HG03378 (cell line): Measurements from ENCODE around the gene VWA7.

ENCODE experiments used
- ATAC-seq: cut with Tn5 transposase; IDR thresholded peaks from one replicate; pipeline ENCODE4 v1.9.1; 2021; ENCODE audit warnings: mild to moderate bottlenecking, moderate library complexity; ENCODE audit not compliant: unreplicated experiment

VWA7 gene

GRCh38 chr6:31758281-31758680, 18.8 kb downstream of the VWA7 start:
- ATAC-seq: no peak

- ATAC-seq: no peak
Observed at GRCh38 chr6:31752739-31753319, 24.3 kb downstream of the VWA7 start.

GRCh38 chr6:31750411-31751022, 26.6 kb downstream of the VWA7 start:
- no peak for ATAC-seq

- no peak for ATAC-seq
Observed at GRCh38 chr6:31749301-31750036, 27.7 kb downstream of the VWA7 start.

- ATAC-seq: no peak
Observed at GRCh38 chr6:31744422-31744821, 32.7 kb downstream of the VWA7 start.

- no peak for ATAC-seq
Observed at GRCh38 chr6:31742894-31743293, 34.2 kb downstream of the VWA7 start.

- ATAC-seq: no peak
Observed at GRCh38 chr6:31741815-31742214, 35.3 kb downstream of the VWA7 start.

- no peak for ATAC-seq
Observed at GRCh38 chr6:31740397-31741223, 36.5 kb downstream of the VWA7 start.

GRCh38 chr6:31739639-31740396, 37.3 kb downstream of the VWA7 start, which contains the start of gene MSH5:
Gene MSH5 (plus strand): TSS chr6:31740005. CDS start chr6:31740467, 462 bp downstream.
- ATAC-seq: peak; percentile 65

- ATAC-seq: no peak
Observed at GRCh38 chr6:31737991-31738979, 38.8 kb downstream of the VWA7 start.

GRCh38 chr6:31737315-31737990, 39.7 kb downstream of the VWA7 start:
- ATAC-seq: no peak

GRCh38 chr6:31736768-31737314, 40.3 kb downstream of the VWA7 start:
- ATAC-seq: no peak

GRCh38 chr6:31736021-31736767, 40.9 kb downstream of the VWA7 start, which contains the start of gene CLIC1:
Gene CLIC1 (minus strand): TSS chr6:31736530. CDS start chr6:31736300, 230 bp downstream.
- ATAC-seq: no peak

GRCh38 chr6:31734821-31735406, 42.2 kb downstream of the VWA7 start:
- no peak for ATAC-seq

- ATAC-seq: no peak
Observed at GRCh38 chr6:31734247-31734820, 42.8 kb downstream of the VWA7 start.

- no peak for ATAC-seq
Observed at GRCh38 chr6:31733734-31734133, 43.4 kb downstream of the VWA7 start.

GRCh38 chr6:31732029-31732428, 45.1 kb downstream of the VWA7 start:
- no peak for ATAC-seq
